Thyroid gland (tissue), 4 donors: ENCODE data around the gene KDELR1.

Experiments
- CTCF ChIP-seq, 6 experiments: fragments of 200-600 bp in 3 of 6; fragments of 450-650 bp in 3 of 6; sonication (generic) in 3 of 6; IDR thresholded peaks; one replicate each; pipeline ENCODE4 v1.5.1; 2016 to 2019; ENCODE audit warnings: antibody characterized with exemption in 6 of 6, mild to moderate bottlenecking in 2 of 6, inconsistent platforms in 1 of 6, moderate library complexity in 1 of 6
- POLR2A ChIP-seq, 2 donors: fragments of 450-650 bp; IDR thresholded peaks; one replicate each; pipeline ENCODE4 v1.6.1; 2017; ENCODE audit warnings: antibody characterized with exemption in 2 of 2, mild to moderate bottlenecking in 2 of 2, moderate library complexity in 1 of 2

- TF ChIP-seq CTCF (IDR thresholded peaks at IDR 0.05) (no peak), POLR2A (IDR thresholded peaks at IDR 0.05) (no peak)
Measured at GRCh38 chr19:48397263-48398101, 6.1 kb upstream of the KDELR1 start.
